Epidermal melanocyte (primary cell): Measurements from ENCODE around the gene APOA4.
A peak's percentile ranks its signal among the peaks of the same experiment; 100 is the strongest.
"Not testable (repeated sequence)": the region's sequence is repeated elsewhere in the genome, so short reads cannot be mapped to it uniquely, and the experiment has no call there.

Experiments used
- DNase-seq: peaks from one replicate; pipeline ENCODE4 v3.0.0; 2011; ENCODE audit warnings: low spot score; ENCODE audit not compliant: insufficient read length

The APOA4 gene

GRCh38 chr11:116849060-116849459 lies 26.0 kb upstream of the APOA4 start:
- no peak for DNase-seq

- no peak for DNase-seq
Measured at GRCh38 chr11:116847612-116848011, 24.5 kb upstream of the APOA4 start.

- DNase-seq, result no peak
Measured at GRCh38 chr11:116844722-116845121, 21.6 kb upstream of the APOA4 start.

- DNase-seq, result no peak
Measured at GRCh38 chr11:116843661-116844060, 20.6 kb upstream of the APOA4 start.

- no peak for DNase-seq
Measured at GRCh38 chr11:116842909-116843308, 19.8 kb upstream of the APOA4 start.

GRCh38 chr11:116842117-116842516 lies 19.0 kb upstream of the APOA4 start:
- no peak for DNase-seq

GRCh38 chr11:116840746-116841296 lies 17.7 kb upstream of the APOA4 start:
- no peak for DNase-seq

GRCh38 chr11:116840224-116840745 lies 17.2 kb upstream of the APOA4 start:
- no peak for DNase-seq

- no peak for DNase-seq
Measured at GRCh38 chr11:116838321-116839084, 15.4 kb upstream of the APOA4 start.

- no peak for DNase-seq
Measured at GRCh38 chr11:116837231-116838091, 14.4 kb upstream of the APOA4 start, which contains the start of gene APOA1. Gene APOA1 (minus strand): TSS chr11:116837622. CDS start chr11:116837387, 235 bp downstream.

GRCh38 chr11:116836632-116836991 lies 13.5 kb upstream of the APOA4 start:
- DNase-seq, result no peak

GRCh38 chr11:116835791-116836631 lies 12.9 kb upstream of the APOA4 start:
- DNase-seq, result peak; percentile 65

- DNase-seq, result no peak
Measured at GRCh38 chr11:116835042-116835772, 12.1 kb upstream of the APOA4 start.

- not testable (repeated sequence) for DNase-seq
Measured at GRCh38 chr11:116834535-116835041, 11.5 kb upstream of the APOA4 start.

- no peak for DNase-seq
Measured at GRCh38 chr11:116833816-116834534, 10.9 kb upstream of the APOA4 start.

GRCh38 chr11:116833491-116833815 lies 10.3 kb upstream of the APOA4 start:
- no peak for DNase-seq

GRCh38 chr11:116832350-116833290 lies 9.5 kb upstream of the APOA4 start:
- DNase-seq, result no peak

GRCh38 chr11:116831790-116832349 lies 8.8 kb upstream of the APOA4 start:
- DNase-seq, result no peak
